MCF 10A (cell line): Measurements from ENCODE around the gene CBR1. TPM values are rescaled to one million over a fixed set of nuclear protein-coding genes. Genes with fewer than 3 reads are reported as not detected.

Experiments used
- BruUV-seq: library from RNA; stranded (reverse); fragments of 400-500 nt; replicated peaks from 2 replicates; lab custom pipeline; 2021; lab: Mats Ljungman, UMichigan
- CTCF ChIA-PET: fragments of 300-600 bp; sonication (Branson Sonifier 250); formaldehyde crosslinking; extraction: SDS; loops from one replicate; lab custom pipeline; 2021; ENCODE audit warnings: antibody characterized with exemption, inconsistent platforms; lab: Yijun Ruan, JAX
- POLR2A ChIA-PET: fragments of 300-600, 350-650 bp; sonication (Branson Sonifier 250); formaldehyde crosslinking; extraction: SDS; loops from one replicate; lab custom pipeline; 2020; ENCODE audit warnings: antibody characterized with exemption, inconsistent platforms; lab: Yijun Ruan, JAX
- DNase-seq: peaks from one replicate; pipeline ENCODE4 v3.0.0-alpha.2; 2018; ENCODE audit not compliant: unreplicated experiment
- H3K27ac Mint-ChIP-seq: one replicate; pipeline ENCODE4 v1.8.0; 2022; ENCODE audit warnings: mild to moderate bottlenecking, low read depth, mixed read lengths; ENCODE audit not compliant: unreplicated experiment
- H3K27me3 Mint-ChIP-seq: one replicate; pipeline ENCODE4 v1.8.0; 2022; ENCODE audit warnings: mixed read lengths; ENCODE audit not compliant: insufficient read depth, unreplicated experiment
- H3K36me3 Mint-ChIP-seq: one replicate; pipeline ENCODE4 v1.8.0; 2022; ENCODE audit warnings: mild to moderate bottlenecking, moderate library complexity, mixed read lengths; ENCODE audit not compliant: insufficient read depth, unreplicated experiment
- H3K4me1 Mint-ChIP-seq: one replicate; pipeline ENCODE4 v1.8.0; 2022; ENCODE audit warnings: mixed read lengths; ENCODE audit not compliant: insufficient read depth, unreplicated experiment
- H3K4me3 Mint-ChIP-seq: one replicate; pipeline ENCODE4 v1.8.0; 2022; ENCODE audit warnings: mild to moderate bottlenecking, moderate library complexity, mixed read lengths; ENCODE audit not compliant: unreplicated experiment
- H3K9me3 Mint-ChIP-seq: one replicate; pipeline ENCODE4 v1.8.0; 2022; ENCODE audit warnings: mixed read lengths; ENCODE audit not compliant: unreplicated experiment
- intact Hi-C: fragments of 100-400 bp; cut with micrococcal nuclease; formaldehyde crosslinking; loops from 2 replicates; pipeline ENCODE4 v1.14.1; 2022
- total RNA-seq: library from RNA; stranded (reverse); gene quantifications from 2 replicates; pipeline ENCODE4 v1.2.3, GENCODE V29; 2022
- TF ChIP-seq, protein P1 (sequence below): fragments of 200-600 bp; IDR thresholded peaks from one replicate; pipeline ENCODE4 v1.8.0; 2022; ENCODE audit warnings: antibody characterized with exemption, mild to moderate bottlenecking; ENCODE audit not compliant: unreplicated experiment

Gene CBR1
- total RNA-seq, 1 experiment from 2014 or later, result 35.8 TPM

DNA sequence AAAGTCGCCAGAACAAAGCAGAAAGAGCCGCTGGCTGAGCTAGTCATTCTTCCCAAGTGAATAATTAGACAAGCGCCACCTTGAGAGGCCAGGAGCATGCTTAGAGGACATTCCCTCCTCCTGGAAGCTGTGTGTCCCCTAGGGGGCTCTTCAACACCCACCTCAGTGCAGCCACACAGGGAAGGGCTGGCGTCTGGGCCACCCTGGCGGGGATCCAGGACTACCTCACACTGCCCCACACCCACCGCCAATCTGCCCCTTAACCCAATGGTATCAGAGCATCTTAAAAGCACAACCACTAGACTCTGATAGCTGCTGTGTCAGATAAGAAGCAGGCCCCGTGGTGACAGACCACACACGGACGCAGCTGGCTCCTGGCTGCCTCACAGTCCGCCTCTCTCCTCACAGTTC lies 34.4 kb upstream of the CBR1 start:
- no peaks in the 10 kb centered on the region for H3K27me3 Mint-ChIP-seq
- BruUV-seq, result no TSS peak
- H3K4me3 Mint-ChIP-seq, result no peak overlapping the region
- H3K36me3 Mint-ChIP-seq, result peaks cover 66% of the 10 kb centered on the region
- TF ChIP-seq, protein P1, sequence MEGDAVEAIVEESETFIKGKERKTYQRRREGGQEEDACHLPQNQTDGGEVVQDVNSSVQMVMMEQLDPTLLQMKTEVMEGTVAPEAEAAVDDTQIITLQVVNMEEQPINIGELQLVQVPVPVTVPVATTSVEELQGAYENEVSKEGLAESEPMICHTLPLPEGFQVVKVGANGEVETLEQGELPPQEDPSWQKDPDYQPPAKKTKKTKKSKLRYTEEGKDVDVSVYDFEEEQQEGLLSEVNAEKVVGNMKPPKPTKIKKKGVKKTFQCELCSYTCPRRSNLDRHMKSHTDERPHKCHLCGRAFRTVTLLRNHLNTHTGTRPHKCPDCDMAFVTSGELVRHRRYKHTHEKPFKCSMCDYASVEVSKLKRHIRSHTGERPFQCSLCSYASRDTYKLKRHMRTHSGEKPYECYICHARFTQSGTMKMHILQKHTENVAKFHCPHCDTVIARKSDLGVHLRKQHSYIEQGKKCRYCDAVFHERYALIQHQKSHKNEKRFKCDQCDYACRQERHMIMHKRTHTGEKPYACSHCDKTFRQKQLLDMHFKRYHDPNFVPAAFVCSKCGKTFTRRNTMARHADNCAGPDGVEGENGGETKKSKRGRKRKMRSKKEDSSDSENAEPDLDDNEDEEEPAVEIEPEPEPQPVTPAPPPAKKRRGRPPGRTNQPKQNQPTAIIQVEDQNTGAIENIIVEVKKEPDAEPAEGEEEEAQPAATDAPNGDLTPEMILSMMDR, result no peak
- DNase-seq, result no peak
- CTCF ChIA-PET, result interaction anchor here (0.6 to 1.0 kb wide), 2 partner anchors 11 to 862 kb away, joined by 3 to 4 read pairs; no protein-coding TSS in a partner anchor
- intact Hi-C loops, result no loop called here
- H3K4me1 Mint-ChIP-seq, result peaks cover 7% of the 10 kb centered on the region
- POLR2A ChIA-PET, result no interaction called here
- no peak overlapping the region for H3K27ac Mint-ChIP-seq
- H3K9me3 Mint-ChIP-seq, result no peaks in the 10 kb centered on the region

DNA sequence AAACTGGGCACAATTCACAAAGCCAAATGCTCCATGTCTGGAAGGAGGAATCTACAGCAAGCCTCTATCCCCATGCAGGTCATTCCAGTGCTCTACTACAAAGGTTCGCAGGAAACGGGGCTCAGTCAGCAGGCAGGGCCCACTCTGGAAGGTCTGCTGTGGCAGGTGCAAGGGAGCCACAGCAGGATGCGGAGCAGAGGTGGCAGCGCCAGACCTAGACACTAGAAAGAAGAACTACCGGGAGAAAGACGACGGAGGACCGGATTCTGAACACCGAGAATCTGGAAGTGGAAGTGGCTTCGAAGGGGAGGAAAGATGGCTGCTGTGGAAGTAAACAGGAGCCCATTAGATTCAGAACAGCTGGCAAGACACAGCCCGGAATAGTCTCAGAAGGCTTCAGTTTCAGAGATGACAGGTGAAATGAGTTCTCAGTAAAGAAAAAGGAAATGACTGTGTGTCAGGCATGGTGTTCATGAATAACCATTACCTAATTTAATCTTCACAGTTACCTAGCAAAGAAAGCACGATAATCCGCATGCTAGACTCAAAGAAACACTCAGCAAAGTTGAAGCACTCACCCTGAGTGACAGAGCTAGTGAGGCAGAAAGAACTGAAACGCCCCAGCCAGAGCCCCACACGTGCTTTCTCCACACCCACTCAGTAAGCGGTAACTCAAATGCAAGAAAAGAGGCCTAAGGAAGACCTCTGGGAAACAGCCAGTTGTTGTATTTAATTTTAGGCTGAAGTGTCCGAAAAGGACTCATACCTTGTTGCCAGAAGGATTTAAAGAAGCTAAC lies 30.9 kb upstream of the CBR1 start:
- no peak for DNase-seq
- Mint-ChIP-seq H3K9me3 (no peaks in the 10 kb centered on the region), H3K27me3 (no peaks in the 10 kb centered on the region), H3K36me3 (peaks cover 87% of the 10 kb centered on the region), H3K4me3 (no peak overlapping the region), H3K27ac (no peak overlapping the region), H3K4me1 (peaks cover 7% of the 10 kb centered on the region)
- TF ChIP-seq, protein P1, result no peak
- intact Hi-C loops, result no loop called here
- BruUV-seq, result no TSS peak
- ChIA-PET CTCF (interaction anchor here (1.7 kb wide), 1 partner anchor 74 kb away, joined by 6 read pairs; no protein-coding TSS in a partner anchor), POLR2A (interaction anchor here (0.6 to 0.9 kb wide), 2 partner anchors 21 to 71 kb away, joined by 3 to 4 read pairs; no protein-coding TSS in a partner anchor)

DNA sequence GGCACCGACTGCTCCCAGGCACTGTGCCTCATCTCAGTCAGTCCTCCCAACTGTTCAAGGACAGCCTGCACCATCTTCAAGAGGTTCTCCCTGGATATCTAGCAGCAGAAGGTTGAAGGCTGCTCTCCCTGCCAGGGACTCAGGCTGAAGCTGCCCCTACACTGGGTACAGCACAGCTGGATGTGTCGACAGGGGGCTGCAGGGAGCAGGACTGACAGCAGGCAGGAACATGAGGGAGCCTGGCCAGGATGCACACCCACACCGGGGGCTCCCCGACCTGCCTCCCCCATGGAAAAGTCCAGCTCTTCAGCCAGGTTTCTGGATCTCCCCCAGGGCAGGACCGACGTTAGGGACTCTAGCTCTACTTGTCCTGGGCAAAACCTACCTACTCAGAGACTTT lies 30.0 kb upstream of the CBR1 start:
- Mint-ChIP-seq H3K4me3 (no peak overlapping the region), H3K36me3 (peaks cover 89% of the 10 kb centered on the region), H3K27me3 (no peaks in the 10 kb centered on the region), H3K9me3 (no peaks in the 10 kb centered on the region), H3K4me1 (peaks cover 7% of the 10 kb centered on the region), H3K27ac (no peak overlapping the region)
- TF ChIP-seq, protein P1, result no peak
- intact Hi-C loops, result no loop called here
- DNase-seq, result no peak
- ChIA-PET CTCF (interaction anchor here (0.8 to 1.7 kb wide), 2 partner anchors 10 to 73 kb away, joined by 4 to 6 read pairs; no protein-coding TSS in a partner anchor), POLR2A (interaction anchor here (1.2 kb wide), 1 partner anchor 69 kb away, joined by 3 read pairs; no protein-coding TSS in a partner anchor)
- no TSS peak for BruUV-seq

DNA sequence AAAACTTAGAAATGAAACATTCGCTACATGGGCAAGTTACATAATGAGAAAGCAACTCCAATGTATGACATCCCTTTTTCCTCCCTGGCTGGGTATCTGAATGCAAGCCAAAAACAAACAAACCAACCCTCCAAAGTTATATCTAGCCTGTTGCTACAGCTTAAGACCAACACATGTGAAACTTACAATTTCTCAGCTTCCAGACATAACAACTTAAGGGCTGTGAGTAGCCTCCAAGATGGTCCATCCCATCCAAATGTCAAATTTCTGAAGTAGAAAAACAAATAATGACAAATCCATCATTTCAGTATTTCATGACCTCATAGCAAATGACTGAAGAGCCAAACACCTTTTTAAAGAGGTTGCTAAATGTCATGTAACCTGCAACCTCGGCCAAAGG lies 29.4 kb upstream of the CBR1 start:
- Mint-ChIP-seq H3K27ac (no peak overlapping the region), H3K4me1 (peaks cover 7% of the 10 kb centered on the region), H3K9me3 (no peaks in the 10 kb centered on the region), H3K27me3 (no peaks in the 10 kb centered on the region), H3K36me3 (peaks cover 89% of the 10 kb centered on the region), H3K4me3 (no peak overlapping the region)
- TF ChIP-seq, protein P1, result no peak
- BruUV-seq, result no TSS peak
- ChIA-PET CTCF (interaction anchor here (0.8 to 1.7 kb wide), 2 partner anchors 10 to 72 kb away, joined by 4 to 6 read pairs; no protein-coding TSS in a partner anchor), POLR2A (interaction anchor here (1.0 to 1.2 kb wide), 2 partner anchors 20 to 69 kb away, joined by 3 to 6 read pairs; partner anchors contain the start of gene SETD4)
- DNase-seq, result no peak
- intact Hi-C loops, result no loop called here
